Fibroblast of gingiva (primary cell): ENCODE measurements around the gene GJC2.
A peak's percentile ranks its signal among the peaks of the same experiment; 100 is the strongest.
"Not testable (repeated sequence)": the region's sequence is repeated elsewhere in the genome, so short reads cannot be mapped to it uniquely, and the experiment has no call there.

Experiments used
- DNase-seq: peaks from one replicate; pipeline ENCODE4 v3.0.0-alpha.2; 2011; ENCODE audit warnings: low read depth

Gene GJC2

GRCh38 chr1:228149406-228150119 is at the start of gene GJC2:
TSS of gene GJC2 (plus strand) at chr1:228149930. CDS start at chr1:228157759, 7,829 bp downstream.
- no peak for DNase-seq

- DNase-seq, result no peak
These were observed 48.7 kb upstream of the GJC2 start for GRCh38 chr1:228100822-228101613.

- DNase-seq, result no peak
These were observed 48.1 kb upstream of the GJC2 start for GRCh38 chr1:228101614-228101993.

- no peak for DNase-seq
These were observed 47.5 kb upstream of the GJC2 start for GRCh38 chr1:228101994-228102790.

- DNase-seq, result peak; percentile 85
These were observed 46.7 kb upstream of the GJC2 start, which contains the start of gene C1orf35 for GRCh38 chr1:228102791-228103620. TSS of gene C1orf35 (minus strand) at chr1:228103325. CDS start at chr1:228103227, 98 bp downstream.

- no peak for DNase-seq
These were observed 45.0 kb upstream of the GJC2 start for GRCh38 chr1:228104526-228105269.

GRCh38 chr1:228105270-228105995 is 44.3 kb upstream of the GJC2 start:
- DNase-seq, result no peak

GRCh38 chr1:228105996-228106799 is 43.5 kb upstream of the GJC2 start:
- no peak for DNase-seq

GRCh38 chr1:228106800-228107054 is 43.0 kb upstream of the GJC2 start:
- no peak for DNase-seq

GRCh38 chr1:228107636-228108035 is 42.1 kb upstream of the GJC2 start:
- DNase-seq, result no peak

GRCh38 chr1:228108055-228108690 is 41.6 kb upstream of the GJC2 start:
- DNase-seq, result no peak

- DNase-seq, result no peak
These were observed 41.0 kb upstream of the GJC2 start for GRCh38 chr1:228108742-228109072.

GRCh38 chr1:228109073-228109961 is 40.4 kb upstream of the GJC2 start, which contains the start of gene MRPL55:
TSS of gene MRPL55 (minus strand) at chr1:228109299. CDS start at chr1:228108260, 1,039 bp downstream.
- DNase-seq, result peak; percentile 93

GRCh38 chr1:228109962-228110488 is 39.7 kb upstream of the GJC2 start:
- no peak for DNase-seq

GRCh38 chr1:228110556-228110955 is 39.2 kb upstream of the GJC2 start:
- DNase-seq, result no peak

- not testable (repeated sequence) for DNase-seq
These were observed 38.4 kb upstream of the GJC2 start for GRCh38 chr1:228111315-228111714.

GRCh38 chr1:228112167-228112566 is 37.6 kb upstream of the GJC2 start:
- DNase-seq, result no peak

- DNase-seq, result no peak
These were observed 37.1 kb upstream of the GJC2 start for GRCh38 chr1:228112617-228113016.
